GM12874 (cell line): ENCODE measurements around the gene IFNAR1.

Source experiments
- CTCF ChIP-seq: IDR thresholded peaks from 2 replicates; pipeline ENCODE4 v1.5.1; 2011; ENCODE audit warnings: low read depth, mild to moderate bottlenecking, control low read depth, low read length, moderate library complexity; ENCODE audit not compliant: insufficient read depth

Gene IFNAR1

GRCh38 chr21:33367309-33367973 lies 42.7 kb downstream of the IFNAR1 start:
- no peak for TF ChIP-seq CTCF

GRCh38 chr21:33368124-33368523 lies 43.4 kb downstream of the IFNAR1 start:
- no peak for TF ChIP-seq CTCF

GRCh38 chr21:33368576-33368975 lies 43.8 kb downstream of the IFNAR1 start:
- TF ChIP-seq CTCF: no peak

- no peak for TF ChIP-seq CTCF
These were observed 44.8 kb downstream of the IFNAR1 start for GRCh38 chr21:33369586-33369985.

- no peak for TF ChIP-seq CTCF
These were observed 45.5 kb downstream of the IFNAR1 start for GRCh38 chr21:33370305-33370704.

- TF ChIP-seq CTCF: no peak
These were observed 46.6 kb downstream of the IFNAR1 start for GRCh38 chr21:33371366-33371765.

- no peak for TF ChIP-seq CTCF
These were observed 47.8 kb downstream of the IFNAR1 start for GRCh38 chr21:33372582-33372981.
